ENCODE measurements around the gene ANKRD23. TPM values are rescaled to one million over a fixed set of nuclear protein-coding genes. Genes with fewer than 3 reads are reported as not detected.

ANKRD23 gene
- total and polyA plus RNA-seq, 2 of the 13 experiments (the other 11 are each of a cell fraction or from before 2014, with no cell fraction given) = 1.5 to 1.6 TPM

DNA sequence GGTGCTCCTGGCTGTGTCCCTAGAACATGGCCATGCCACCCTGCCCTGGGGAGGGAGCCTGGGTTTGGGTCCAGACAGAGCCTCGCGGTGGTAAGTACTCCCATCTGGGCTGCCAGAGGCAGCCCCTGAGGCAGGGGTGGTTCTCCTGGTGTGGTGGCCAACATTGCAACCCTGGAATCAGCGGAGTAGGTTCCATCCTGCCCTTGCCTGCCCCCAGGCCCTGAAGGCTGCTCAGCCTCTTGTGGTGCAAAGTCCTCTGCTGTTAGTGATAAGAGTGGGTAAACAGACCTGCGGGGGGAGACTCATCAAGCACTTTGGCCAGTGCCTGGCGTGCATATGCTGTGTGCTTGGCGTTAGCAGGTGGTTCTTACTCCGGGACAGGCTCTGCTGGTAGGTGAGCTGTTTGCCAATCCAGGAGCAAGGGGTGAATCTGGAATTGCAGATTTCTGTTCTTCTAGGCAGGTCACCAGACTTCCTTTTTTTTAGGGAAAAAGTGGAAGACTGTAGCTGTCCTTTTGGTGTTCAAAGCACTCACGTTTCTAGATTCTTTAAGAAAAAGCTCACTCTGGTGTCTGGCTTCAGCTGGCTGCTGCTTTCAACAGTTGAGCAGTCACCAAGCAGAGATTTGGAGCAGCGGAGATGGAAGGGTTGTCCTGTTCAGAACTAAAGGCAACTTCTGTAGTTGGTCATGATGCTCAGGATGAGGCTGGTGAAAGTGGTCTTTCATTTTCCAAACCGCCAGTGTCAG lies 24.5 kb downstream of the ANKRD23 start (continued):
- TF ChIP-seq, protein P1, sequence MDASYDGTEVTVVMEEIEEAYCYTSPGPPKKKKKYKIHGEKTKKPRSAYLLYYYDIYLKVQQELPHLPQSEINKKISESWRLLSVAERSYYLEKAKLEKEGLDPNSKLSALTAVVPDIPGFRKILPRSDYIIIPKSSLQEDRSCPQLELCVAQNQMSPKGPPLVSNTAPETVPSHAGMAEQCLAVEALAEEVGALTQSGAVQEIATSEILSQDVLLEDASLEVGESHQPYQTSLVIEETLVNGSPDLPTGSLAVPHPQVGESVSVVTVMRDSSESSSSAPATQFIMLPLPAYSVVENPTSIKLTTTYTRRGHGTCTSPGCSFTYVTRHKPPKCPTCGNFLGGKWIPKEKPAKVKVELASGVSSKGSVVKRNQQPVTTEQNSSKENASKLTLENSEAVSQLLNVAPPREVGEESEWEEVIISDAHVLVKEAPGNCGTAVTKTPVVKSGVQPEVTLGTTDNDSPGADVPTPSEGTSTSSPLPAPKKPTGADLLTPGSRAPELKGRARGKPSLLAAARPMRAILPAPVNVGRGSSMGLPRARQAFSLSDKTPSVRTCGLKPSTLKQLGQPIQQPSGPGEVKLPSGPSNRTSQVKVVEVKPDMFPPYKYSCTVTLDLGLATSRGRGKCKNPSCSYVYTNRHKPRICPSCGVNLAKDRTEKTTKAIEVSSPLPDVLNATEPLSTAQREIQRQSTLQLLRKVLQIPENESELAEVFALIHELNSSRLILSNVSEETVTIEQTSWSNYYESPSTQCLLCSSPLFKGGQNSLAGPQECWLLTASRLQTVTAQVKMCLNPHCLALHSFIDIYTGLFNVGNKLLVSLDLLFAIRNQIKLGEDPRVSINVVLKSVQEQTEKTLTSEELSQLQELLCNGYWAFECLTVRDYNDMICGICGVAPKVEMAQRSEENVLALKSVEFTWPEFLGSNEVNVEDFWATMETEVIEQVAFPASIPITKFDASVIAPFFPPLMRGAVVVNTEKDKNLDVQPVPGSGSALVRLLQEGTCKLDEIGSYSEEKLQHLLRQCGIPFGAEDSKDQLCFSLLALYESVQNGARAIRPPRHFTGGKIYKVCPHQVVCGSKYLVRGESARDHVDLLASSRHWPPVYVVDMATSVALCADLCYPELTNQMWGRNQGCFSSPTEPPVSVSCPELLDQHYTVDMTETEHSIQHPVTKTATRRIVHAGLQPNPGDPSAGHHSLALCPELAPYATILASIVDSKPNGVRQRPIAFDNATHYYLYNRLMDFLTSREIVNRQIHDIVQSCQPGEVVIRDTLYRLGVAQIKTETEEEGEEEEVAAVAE (CRISPR knock-in tag; IDR thresholded peaks at IDR 0.05; ENCODE audit: borderline replicate concordance) = peak; percentile 79; the same call in 1 of the 2 replicates
- TF ChIP-seq GZF1 (CRISPR knock-in tag; IDR thresholded peaks at IDR 0.05) = peak; percentile 77
- TF ChIP-seq KLF9 (CRISPR knock-in tag; IDR thresholded peaks at IDR 0.05; ENCODE audit: low read depth) = no peak
- TF ChIP-seq MEIS1 (CRISPR knock-in tag; IDR thresholded peaks at IDR 0.05; ENCODE audit: borderline replicate concordance) = peak; percentile 94; the same call in 1 of the 2 replicates
- no peak for TF ChIP-seq ZNF75D (CRISPR knock-in tag; IDR thresholded peaks at IDR 0.05; ENCODE audit: borderline replicate concordance)
- TF ChIP-seq ZNF709 (CRISPR knock-in tag; IDR thresholded peaks at IDR 0.05) = 0 out of 2 replicates have a peak, but pooled peaks have one; percentile 17
- TF ChIP-seq KDM6A (CRISPR knock-in tag; IDR thresholded peaks at IDR 0.05; ENCODE audit: low read depth) = peak; percentile 98
- peak; percentile 80; the same call in 1 of the 2 replicates for TF ChIP-seq POGZ (CRISPR knock-in tag; IDR thresholded peaks at IDR 0.05)
- TF ChIP-seq, protein P2, sequence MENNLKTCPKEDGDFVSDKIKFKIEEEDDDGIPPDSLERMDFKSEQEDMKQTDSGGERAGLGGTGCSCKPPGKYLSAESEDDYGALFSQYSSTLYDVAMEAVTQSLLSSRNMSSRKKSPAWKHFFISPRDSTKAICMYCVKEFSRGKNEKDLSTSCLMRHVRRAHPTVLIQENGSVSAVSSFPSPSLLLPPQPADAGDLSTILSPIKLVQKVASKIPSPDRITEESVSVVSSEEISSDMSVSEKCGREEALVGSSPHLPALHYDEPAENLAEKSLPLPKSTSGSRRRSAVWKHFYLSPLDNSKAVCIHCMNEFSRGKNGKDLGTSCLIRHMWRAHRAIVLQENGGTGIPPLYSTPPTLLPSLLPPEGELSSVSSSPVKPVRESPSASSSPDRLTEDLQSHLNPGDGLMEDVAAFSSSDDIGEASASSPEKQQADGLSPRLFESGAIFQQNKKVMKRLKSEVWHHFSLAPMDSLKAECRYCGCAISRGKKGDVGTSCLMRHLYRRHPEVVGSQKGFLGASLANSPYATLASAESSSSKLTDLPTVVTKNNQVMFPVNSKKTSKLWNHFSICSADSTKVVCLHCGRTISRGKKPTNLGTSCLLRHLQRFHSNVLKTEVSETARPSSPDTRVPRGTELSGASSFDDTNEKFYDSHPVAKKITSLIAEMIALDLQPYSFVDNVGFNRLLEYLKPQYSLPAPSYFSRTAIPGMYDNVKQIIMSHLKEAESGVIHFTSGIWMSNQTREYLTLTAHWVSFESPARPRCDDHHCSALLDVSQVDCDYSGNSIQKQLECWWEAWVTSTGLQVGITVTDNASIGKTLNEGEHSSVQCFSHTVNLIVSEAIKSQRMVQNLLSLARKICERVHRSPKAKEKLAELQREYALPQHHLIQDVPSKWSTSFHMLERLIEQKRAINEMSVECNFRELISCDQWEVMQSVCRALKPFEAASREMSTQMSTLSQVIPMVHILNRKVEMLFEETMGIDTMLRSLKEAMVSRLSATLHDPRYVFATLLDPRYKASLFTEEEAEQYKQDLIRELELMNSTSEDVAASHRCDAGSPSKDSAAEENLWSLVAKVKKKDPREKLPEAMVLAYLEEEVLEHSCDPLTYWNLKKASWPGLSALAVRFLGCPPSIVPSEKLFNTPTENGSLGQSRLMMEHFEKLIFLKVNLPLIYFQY (CRISPR knock-in tag; IDR thresholded peaks at IDR 0.05; ENCODE audit: borderline replicate concordance) = no peak
- no peak for TF ChIP-seq ZNF251 (CRISPR knock-in tag; IDR thresholded peaks at IDR 0.05)

Measured in HepG2 (cell line).